GM12878 (cell line): ENCODE data around the gene AMDHD2. TPM values are rescaled to one million over a fixed set of nuclear protein-coding genes. Genes with fewer than 3 reads are reported as not detected.

Experiments used
- ATAC-seq: fragments of 200-7000 bp; cut with Tn5 transposase; 3 replicates; pipeline ENCODE4 v1.9.1; 2020; ENCODE audit warnings: mild to moderate bottlenecking, moderate library complexity
- BruUV-seq: library from RNA; stranded (reverse); fragments of 400-500 nt; replicated peaks from 2 replicates; lab custom pipeline; 2021; lab: Mats Ljungman, UMichigan
- CTCF ChIA-PET: fragments of 300-600 bp; sonication (Branson Sonifier 250); formaldehyde crosslinking; extraction: SDS; loops from one replicate; lab custom pipeline; 2021; ENCODE audit warnings: inconsistent platforms; lab: Yijun Ruan, JAX
- POLR2A ChIA-PET: fragments of 350-600 bp; formaldehyde crosslinking; extraction: SDS; loops from one replicate; lab custom pipeline; 2021; ENCODE audit warnings: inconsistent platforms; lab: Charles Lee
- RAD21 ChIA-PET: fragments of 300-600 bp; sonication (Branson Sonifier 250); formaldehyde crosslinking; loops from one replicate; lab custom pipeline; 2023; ENCODE audit warnings: antibody characterized with exemption; ENCODE audit not compliant: unreplicated experiment; lab: Charles Lee
- SMC1A ChIA-PET: fragments of 300-600 bp; sonication (Branson Sonifier 250); formaldehyde crosslinking; loops from one replicate; lab custom pipeline; 2023; ENCODE audit not compliant: unreplicated experiment, uncharacterized antibody; lab: Charles Lee
- DNase-seq: peaks from one replicate; pipeline ENCODE4 v3.0.0-alpha.2; 2011; ENCODE audit warnings: low read depth, low spot score
- FAIRE-seq: peaks from 3 replicates; lab custom pipeline; 2011; peaks lifted over from hg19 to GRCh38; lab: Jason Lieb, UNC
- H2AFZ ChIP-seq: 2 replicates; pipeline ENCODE4 v1.6.0; 2011; ENCODE audit warnings: low read depth, low read length, control low read depth; ENCODE audit not compliant: control insufficient read depth
- H3K27ac ChIP-seq: 2 replicates; pipeline ENCODE4 v1.5.1; 2011; ENCODE audit warnings: control low read depth; ENCODE audit not compliant: control insufficient read depth, insufficient read depth
- H3K27me3 ChIP-seq, 2 experiments: replicated peaks in 1 of 2; 2 replicates each; pipeline versions ENCODE4 v1.6.0 to v1.6.1; 2011; ENCODE audit warnings: low read length in 1 of 2; ENCODE audit not compliant: control insufficient read depth in 2 of 2, insufficient read depth in 2 of 2
- H3K36me3 ChIP-seq, 2 experiments: 2 replicates each; pipeline ENCODE4 v1.5.1; 2011; ENCODE audit warnings: low read length in 1 of 2; ENCODE audit not compliant: control insufficient read depth in 2 of 2, insufficient read depth in 2 of 2
- H3K4me1 ChIP-seq: 2 replicates; pipeline ENCODE4 v1.6.1; 2011; ENCODE audit warnings: mild to moderate bottlenecking, low read length, moderate library complexity, mixed read lengths; ENCODE audit not compliant: control insufficient read depth, insufficient read depth
- H3K4me2 ChIP-seq: 2 replicates; pipeline ENCODE4 v1.6.0; 2011; ENCODE audit warnings: control low read depth; ENCODE audit not compliant: control insufficient read depth, insufficient read depth
- H3K4me3 ChIP-seq: fragments of 200-600 bp; sonication (generic); 2 replicates; pipeline ENCODE4 v1.5.1; 2016
- H3K79me2 ChIP-seq: 2 replicates; pipeline ENCODE4 v1.6.0; 2011; ENCODE audit warnings: low read length; ENCODE audit not compliant: control insufficient read depth, insufficient read depth
- H3K9ac ChIP-seq: 2 replicates; pipeline ENCODE4 v1.8.0; 2011; ENCODE audit warnings: low read length, control low read depth, mixed read lengths; ENCODE audit not compliant: control insufficient read depth, insufficient read depth
- H3K9me3 ChIP-seq: replicated peaks from 3 replicates; pipeline ENCODE4 v1.5.1; 2011; ENCODE audit warnings: mild to moderate bottlenecking, low read length; ENCODE audit not compliant: control insufficient read depth, insufficient read depth
- H4K20me1 ChIP-seq: 2 replicates; pipeline ENCODE4 v1.6.0; 2011; ENCODE audit not compliant: control insufficient read depth, insufficient read depth
- BHLHE40 ChIP-seq, 2 experiments: fragments of 450-650 bp in 1 of 2; IDR thresholded peaks; 2 replicates each; pipeline ENCODE4 v1.6.1; 2011 to 2017; ENCODE audit warnings: low read depth in 2 of 2, borderline replicate concordance in 1 of 2, improper control_type of control experiment in 1 of 2, low read length in 1 of 2, mild to moderate bottlenecking in 1 of 2
- CHD2 ChIP-seq: IDR thresholded peaks from 2 replicates; pipeline ENCODE4 v1.6.1; 2011; ENCODE audit warnings: low read depth, low read length, improper control_type of control experiment, borderline replicate concordance
- DPF2 ChIP-seq: fragments of 450-650 bp; IDR thresholded peaks from 2 replicates; pipeline ENCODE4 v1.6.1; 2017; ENCODE audit warnings: mild to moderate bottlenecking
- GATAD2B ChIP-seq: fragments of 450-650 bp; conservative IDR thresholded peaks from 2 replicates; pipeline ENCODE4 v1.6.1; 2017; ENCODE audit warnings: low read depth, mild to moderate bottlenecking, moderate library complexity
- HSF1 ChIP-seq: fragments of 150-350 bp; IDR thresholded peaks from 2 replicates; pipeline ENCODE4 v1.6.1; 2014; ENCODE audit warnings: mild to moderate bottlenecking, low read depth, low read length
- IKZF1 ChIP-seq: fragments of 450-650 bp; conservative IDR thresholded peaks from 2 replicates; pipeline ENCODE4 v1.6.1; 2017; ENCODE audit warnings: antibody characterized with exemption, mild to moderate bottlenecking
- JUND ChIP-seq: IDR thresholded peaks from 2 replicates; pipeline ENCODE4 v1.6.1; 2012; ENCODE audit warnings: low read depth, mild to moderate bottlenecking, low read length, improper control_type of control experiment, moderate library complexity
- NR2F1 ChIP-seq: fragments of 450-650 bp; conservative IDR thresholded peaks from 2 replicates; pipeline ENCODE4 v1.6.1; 2017; ENCODE audit warnings: mild to moderate bottlenecking
- RCOR1 ChIP-seq: conservative IDR thresholded peaks from 2 replicates; pipeline ENCODE4 v1.6.1; 2012; ENCODE audit warnings: low read depth, low read length, improper control_type of control experiment
- TCF7 ChIP-seq: IDR thresholded peaks from 2 replicates; pipeline ENCODE4 v1.6.1; 2014; ENCODE audit warnings: antibody characterized with exemption, borderline replicate concordance
- WGBS: methylation state at CpG from one replicate; pipeline ENCODE4 v1.1.6; 2016; ENCODE audit warnings: low lambda C conversion rate; ENCODE audit not compliant: insufficient replicate concordance, insufficient coverage; ENCODE audit errors: missing lambda C conversion rate; 5-methylcytosine and 5-hydroxymethylcytosine counted together
- in situ Hi-C: fragments of 300-500 bp; cut with MboI; formaldehyde crosslinking; loops from 9 replicates; pipeline ENCODE4 v1.14.3; 2018; ENCODE audit warnings: mixed read lengths
- intact Hi-C: fragments of 100-400 bp; cut with micrococcal nuclease; formaldehyde crosslinking; loops from one replicate; pipeline ENCODE4 v1.14.2; 2022; ENCODE audit not compliant: unreplicated experiment
- polyA plus RNA-seq, 11 experiments: library from polyadenylated mRNA; depleted of rRNA in 4 of 11; unstranded in 6 of 11; stranded (reverse) in 5 of 11; fragments of >200 nt; fragmentation: Nextera tagmentation in 4 of 11; fragmentation: Illumina TruSeq in 1 of 11; extraction: Ambion mirVana in 4 of 11; extraction: Trizol in 1 of 11; gene quantifications; 1 replicate in 1 of 11; 2 replicates in 10 of 11; pipeline versions ENCODE4 v1.2.1 to v1.2.3, GENCODE V29; 2011 to 2016; ENCODE audit warnings: inconsistent platforms in 2 of 11, missing spikeins in 2 of 11, low read depth in 1 of 11
- total RNA-seq, 4 experiments: library from RNA; depleted of rRNA in 3 of 4; stranded (reverse); fragments of >200 nt in 3 of 4; fragmentation: Illumina TruSeq in 1 of 4; extraction: Trizol in 1 of 4; gene quantifications; 2 replicates each; pipeline versions ENCODE4 v1.2.1 to v1.2.3, GENCODE V29; 2013 to 2021
- TF ChIP-seq, protein P1 (sequence below): fragments of 450-650 bp; IDR thresholded peaks from 2 replicates; pipeline ENCODE4 v1.6.1; 2017; ENCODE audit warnings: mild to moderate bottlenecking, moderate library complexity

The AMDHD2 gene
- total and polyA plus RNA-seq, 10 of the 15 experiments (the other 5 are each of a cell fraction or from before 2014, with no cell fraction given), result 0.60 to 41.8 (median 24.3) TPM; not detected in 1

- TF ChIP-seq GATAD2B (peak; percentile 60; the same call in 1 of the 2 replicates), DPF2 (0 out of 2 replicates have a peak, but pooled peaks have one; percentile 34), NR2F1 (0 out of 2 replicates have a peak, but pooled peaks have one; percentile 21), CHD2 (0 out of 2 replicates have a peak, but pooled peaks have one; percentile 20), JUND (no peak), RCOR1 (no peak), BHLHE40 (IDR thresholded peaks at IDR 0.05; ENCODE audit: borderline replicate concordance in 1 of 2, low read depth in 2 of 2, low read length in 1 of 2) (peak; percentile 31 to 67; a peak in 1 of 4 replicates), TCF7 (no peak)
These were observed 49.0 kb upstream of the AMDHD2 start, which contains the start of gene NTN3 (continued) for GRCh38 chr16:2471016-2471652.

GRCh38 chr16:2471653-2472487 is 48.3 kb upstream of the AMDHD2 start:
- no peaks in the 10 kb centered on the region for H4K20me1 ChIP-seq
- in situ Hi-C loops, result no loop called here
- FAIRE-seq, result no peak
- no TSS peak for BruUV-seq
- ChIA-PET RAD21 (interaction anchor here (2.2 to 3.5 kb wide), 2 partner anchors 15 to 42 kb away, joined by 6 to 17 read pairs; no protein-coding TSS in a partner anchor), SMC1A (no interaction called here), POLR2A (interaction anchor here (0.6 to 1.4 kb wide), 3 partner anchors 12 to 136 kb away, joined by 3 to 5 read pairs (median 3); partner anchors contain the start of genes CCNF and TEDC2), CTCF (no interaction called here)
- no peak overlapping the region for H3K9ac ChIP-seq
- H3K27me3 ChIP-seq, result peaks cover 0 to 2% of the 10 kb centered on the region in 2 experiments; a peak in 1 of 4 replicates
- no peak overlapping the region for H3K27ac ChIP-seq
- H2AFZ ChIP-seq, result no peak overlapping the region
- TF ChIP-seq BHLHE40 (IDR thresholded peaks at IDR 0.05; ENCODE audit: borderline replicate concordance in 1 of 2, low read depth in 2 of 2, low read length in 1 of 2), result peak in 1 of 2 experiments; percentile 88; a peak in 2 of 4 replicates
- TF ChIP-seq, protein P1, sequence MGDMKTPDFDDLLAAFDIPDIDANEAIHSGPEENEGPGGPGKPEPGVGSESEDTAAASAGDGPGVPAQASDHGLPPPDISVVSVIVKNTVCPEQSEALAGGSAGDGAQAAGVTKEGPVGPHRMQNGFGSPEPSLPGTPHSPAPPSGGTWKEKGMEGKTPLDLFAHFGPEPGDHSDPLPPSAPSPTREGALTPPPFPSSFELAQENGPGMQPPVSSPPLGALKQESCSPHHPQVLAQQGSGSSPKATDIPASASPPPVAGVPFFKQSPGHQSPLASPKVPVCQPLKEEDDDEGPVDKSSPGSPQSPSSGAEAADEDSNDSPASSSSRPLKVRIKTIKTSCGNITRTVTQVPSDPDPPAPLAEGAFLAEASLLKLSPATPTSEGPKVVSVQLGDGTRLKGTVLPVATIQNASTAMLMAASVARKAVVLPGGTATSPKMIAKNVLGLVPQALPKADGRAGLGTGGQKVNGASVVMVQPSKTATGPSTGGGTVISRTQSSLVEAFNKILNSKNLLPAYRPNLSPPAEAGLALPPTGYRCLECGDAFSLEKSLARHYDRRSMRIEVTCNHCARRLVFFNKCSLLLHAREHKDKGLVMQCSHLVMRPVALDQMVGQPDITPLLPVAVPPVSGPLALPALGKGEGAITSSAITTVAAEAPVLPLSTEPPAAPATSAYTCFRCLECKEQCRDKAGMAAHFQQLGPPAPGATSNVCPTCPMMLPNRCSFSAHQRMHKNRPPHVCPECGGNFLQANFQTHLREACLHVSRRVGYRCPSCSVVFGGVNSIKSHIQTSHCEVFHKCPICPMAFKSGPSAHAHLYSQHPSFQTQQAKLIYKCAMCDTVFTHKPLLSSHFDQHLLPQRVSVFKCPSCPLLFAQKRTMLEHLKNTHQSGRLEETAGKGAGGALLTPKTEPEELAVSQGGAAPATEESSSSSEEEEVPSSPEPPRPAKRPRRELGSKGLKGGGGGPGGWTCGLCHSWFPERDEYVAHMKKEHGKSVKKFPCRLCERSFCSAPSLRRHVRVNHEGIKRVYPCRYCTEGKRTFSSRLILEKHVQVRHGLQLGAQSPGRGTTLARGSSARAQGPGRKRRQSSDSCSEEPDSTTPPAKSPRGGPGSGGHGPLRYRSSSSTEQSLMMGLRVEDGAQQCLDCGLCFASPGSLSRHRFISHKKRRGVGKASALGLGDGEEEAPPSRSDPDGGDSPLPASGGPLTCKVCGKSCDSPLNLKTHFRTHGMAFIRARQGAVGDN, result 0 out of 2 replicates have a peak, but pooled peaks have one; percentile 20
- 0 out of 2 replicates have a peak, but pooled peaks have one; percentile 41 for TF ChIP-seq IKZF1
- no peak for TF ChIP-seq HSF1
- peak overlapping the region; percentile 42 for H3K4me2 ChIP-seq
- H3K4me3 ChIP-seq, result no peak overlapping the region
- intact Hi-C loops, result no loop called here
- no peaks in the 10 kb centered on the region for H3K9me3 ChIP-seq
- 47% methylated on average over 57 of the region's 61 CpGs for WGBS
- no peak for DNase-seq
- H3K4me1 ChIP-seq, result peaks cover 20% of the 10 kb centered on the region
- H3K79me2 ChIP-seq, result no peaks in the 10 kb centered on the region
- H3K36me3 ChIP-seq, result no peaks in the 10 kb centered on the region
- ATAC-seq, result no peak
